Amygdala (tissue), 56 donors: Measurements from ENCODE around the gene MTX1.

ENCODE experiments used
- DNase-seq, 56 donors: peaks; one replicate each; lab custom pipeline; 2025; lab: John Stamatoyannopoulos, UW

Gene MTX1

GRCh38 chr1:155253208-155253607 is 44.7 kb downstream of the MTX1 start:
- no peak for DNase-seq

DNA sequence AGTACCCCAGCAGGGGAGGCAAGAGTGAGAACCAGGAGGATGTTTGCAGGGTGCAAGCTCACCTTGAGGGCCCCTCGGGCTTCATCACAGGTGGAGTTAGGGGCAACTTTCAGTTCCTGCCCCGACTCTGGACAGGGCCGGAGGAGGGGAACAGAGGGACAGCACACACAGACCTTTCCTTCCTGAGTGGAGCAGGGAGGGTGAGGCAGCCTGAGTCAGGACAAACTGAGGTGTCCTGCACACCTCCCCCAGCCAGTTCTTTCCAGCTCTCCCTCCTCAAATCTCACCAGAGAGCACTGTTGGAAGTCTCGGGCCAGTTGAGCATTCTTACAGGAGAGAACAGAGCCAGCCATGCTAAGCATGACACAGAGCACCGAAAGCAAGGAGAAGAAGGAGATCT is 45.3 kb downstream of the MTX1 start:
- peak in 2 of 56 donors; percentile 10 to 26 for DNase-seq

DNA sequence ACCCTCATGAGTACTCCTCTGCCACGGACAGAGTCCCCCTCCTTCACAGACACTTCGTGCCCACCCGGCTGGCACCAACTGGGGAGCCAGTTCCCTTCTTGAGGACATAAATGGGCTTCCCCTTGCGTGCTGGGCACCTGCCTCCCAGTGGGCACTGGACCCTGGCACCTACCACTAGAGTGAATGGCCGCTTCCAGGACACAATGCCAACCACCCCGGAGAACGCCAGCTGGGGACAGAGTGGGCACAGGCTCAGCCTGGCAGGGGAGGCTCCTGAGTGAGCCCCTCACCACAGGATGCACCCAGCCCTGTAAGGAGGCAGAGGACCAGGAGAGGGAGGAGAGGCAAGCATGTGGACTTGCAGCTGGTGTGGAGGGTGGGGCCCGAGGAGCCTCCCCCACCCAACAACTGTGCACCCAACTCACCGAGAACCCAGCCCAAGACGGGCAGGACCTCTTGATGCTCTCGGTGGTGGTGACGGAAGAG is 45.8 kb downstream of the MTX1 start:
- DNase-seq: peak in 6 of 56 donors; percentile 15 to 48 (median 34)

- DNase-seq: peak in 15 of 56 donors; percentile 20 to 84 (median 53)
Observed at GRCh38 chr1:155254714-155255242, 46.3 kb downstream of the MTX1 start.

GRCh38 chr1:155255243-155256007 is 46.9 kb downstream of the MTX1 start, which contains the start of gene ENTREP3:
ENTREP3 (minus strand) TSS chr1:155255483; CDS start chr1:155254877, 606 bp downstream.
- peak; percentile 33 to 92 (median 79) for DNase-seq

GRCh38 chr1:155256058-155256852 is 47.8 kb downstream of the MTX1 start:
- DNase-seq: no peak

DNA sequence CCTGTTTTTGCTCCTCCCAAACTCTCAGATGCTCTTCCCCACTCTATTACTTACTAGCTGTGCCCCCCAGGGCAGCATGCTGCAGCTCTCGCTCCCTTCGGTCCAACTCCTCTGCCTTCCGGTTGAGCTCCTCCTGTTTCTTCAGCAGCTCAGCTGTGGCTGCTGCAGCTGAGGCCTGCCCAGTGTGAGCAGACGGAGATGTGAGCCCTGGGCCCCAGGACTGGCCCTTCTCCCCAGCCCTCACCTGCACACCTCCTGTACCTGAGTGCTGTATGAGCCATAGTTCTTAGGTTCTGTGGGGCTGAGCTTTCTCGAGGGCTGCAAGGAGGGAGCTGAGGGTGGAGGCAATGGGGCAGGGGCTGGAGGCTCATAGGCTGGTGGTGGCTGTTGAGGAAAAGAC is 51.8 kb downstream of the MTX1 start:
- no peak for DNase-seq

DNA sequence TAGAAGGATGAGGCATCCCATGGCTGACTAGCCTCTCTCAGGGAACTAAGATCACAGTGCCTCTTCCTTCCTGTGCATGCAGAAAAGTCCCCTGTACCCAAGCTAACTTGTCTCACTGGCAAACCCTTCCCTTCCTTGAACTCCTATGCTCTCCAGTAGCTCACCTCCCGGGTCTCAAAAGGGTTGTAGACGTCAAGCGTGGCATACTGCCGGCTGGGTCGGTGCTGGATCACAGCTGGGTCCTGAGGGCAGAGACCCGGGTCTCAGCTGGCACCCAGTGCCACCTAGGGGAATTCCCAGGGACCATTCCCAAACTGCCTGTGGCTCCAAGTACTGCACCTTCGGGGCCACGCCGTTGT is 53.0 kb downstream of the MTX1 start:
- no peak for DNase-seq

- peak; percentile 49 to 99 (median 95) for DNase-seq
Observed at GRCh38 chr1:155261852-155262673, 53.6 kb downstream of the MTX1 start, which contains the start of gene SCAMP3. SCAMP3 (minus strand) TSS chr1:155262360; CDS start chr1:155262151, 209 bp downstream.

DNA sequence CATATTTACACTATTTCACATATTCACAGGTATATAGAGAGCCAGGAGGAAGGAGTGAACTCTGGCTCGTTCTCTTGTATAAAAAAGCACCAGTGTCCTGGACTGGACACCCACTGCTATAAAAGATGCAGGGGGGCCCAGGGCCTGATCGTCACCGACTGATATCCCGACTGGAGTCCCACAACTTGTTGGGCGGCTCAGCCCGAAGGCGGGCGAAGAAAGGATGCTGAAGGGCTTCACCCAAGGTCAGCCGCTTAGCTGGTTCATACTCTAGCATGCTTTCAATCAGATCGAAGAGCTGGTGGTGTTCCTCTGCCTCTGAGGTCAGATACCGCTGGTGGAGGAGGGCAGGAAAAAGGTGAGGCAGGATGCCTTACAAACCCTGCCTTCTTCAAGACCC is 54.6 kb downstream of the MTX1 start:
- no peak for DNase-seq
